Uterus (tissue), 4 donors: ENCODE measurements around the gene KRTAP1-3. TPM values are rescaled to one million over a fixed set of nuclear protein-coding genes. Genes with fewer than 3 reads are reported as not detected.
"Not testable (repeated sequence)": the region's sequence is repeated elsewhere in the genome, so short reads cannot be mapped to it uniquely, and the experiment has no call there.

Experiments
- DNase-seq, 2 donors: peaks; one replicate each; pipeline ENCODE4 v3.0.0-alpha.2; 2019 to 2020
- H3K27ac ChIP-seq, 2 donors: fragments of 200-600 bp; sonication (generic); 1 replicate in 1 of 2; 2 replicates in 1 of 2; pipeline ENCODE4 v1.5.1; 2016 to 2018
- H3K27me3 ChIP-seq, 2 donors: fragments of 200-600 bp; sonication (generic); one replicate each; pipeline ENCODE4 v1.5.1; 2018 to 2019; ENCODE audit warnings: control low read depth in 1 of 2
- H3K36me3 ChIP-seq, 2 donors: fragments of 200-600 bp; sonication (generic); one replicate each; pipeline ENCODE4 v1.5.1; 2019; ENCODE audit warnings: control low read depth in 1 of 2
- H3K4me1 ChIP-seq, 2 donors: fragments of 200-600 bp; sonication (generic); one replicate each; pipeline ENCODE4 v1.5.1; 2018 to 2019; ENCODE audit warnings: control low read depth in 1 of 2
- H3K4me3 ChIP-seq, 2 donors: fragments of 200-600 bp; sonication (generic); 1 replicate in 1 of 2; 2 replicates in 1 of 2; pipeline ENCODE4 v1.5.1; 2018 to 2019; ENCODE audit warnings: mild to moderate bottlenecking in 1 of 2
- H3K9me3 ChIP-seq, 2 donors: fragments of 200-600 bp; sonication (generic); one replicate each; pipeline ENCODE4 v1.5.1; 2019; ENCODE audit warnings: control low read depth in 1 of 2
- POLR2A ChIP-seq, 2 donors: fragments of 450-650 bp; IDR thresholded peaks; one replicate each; pipeline ENCODE4 v1.6.1; 2016; ENCODE audit warnings: antibody characterized with exemption in 2 of 2, mild to moderate bottlenecking in 1 of 2, moderate library complexity in 1 of 2
- intact Hi-C: fragments of 100-400 bp; cut with DNase I; formaldehyde crosslinking; loops from one replicate; pipeline ENCODE4 v1.15.1; 2023; ENCODE audit warnings: low total_unique reads
- total RNA-seq, 4 donors: library from RNA; depleted of rRNA in 3 of 4; stranded (reverse); fragments of >200 nt in 3 of 4; gene quantifications; one replicate each; pipeline versions ENCODE4 v1.1.0 to v1.2.4, GENCODE V29; 2014 to 2023
- TF ChIP-seq, protein P1 (sequence below), 4 experiments: fragments of 200-600 bp in 2 of 4; fragments of 450-650 bp in 2 of 4; sonication (generic) in 2 of 4; IDR thresholded peaks; one replicate each; pipeline ENCODE4 v1.5.1; 2016 to 2019; ENCODE audit warnings: antibody characterized with exemption in 4 of 4, mild to moderate bottlenecking in 2 of 4, moderate library complexity in 1 of 4
- donor health status: DM: yes; HTN: yes; CAD: no.

Gene KRTAP1-3
- total RNA-seq, 4 donors from 2014 or later = not detected

- Histone ChIP-seq H3K27me3 (no peaks in the 10 kb centered on the region), H3K9me3 (no peaks in the 10 kb centered on the region), H3K27ac (no peak overlapping the region), H3K4me3 (no peak overlapping the region), H3K36me3 (no peaks in the 10 kb centered on the region), H3K4me1 (no peaks in the 10 kb centered on the region)
- intact Hi-C loops = no loop called here
- no peak for DNase-seq
- TF ChIP-seq POLR2A (IDR thresholded peaks at IDR 0.05) = no peak
- TF ChIP-seq, protein P1, sequence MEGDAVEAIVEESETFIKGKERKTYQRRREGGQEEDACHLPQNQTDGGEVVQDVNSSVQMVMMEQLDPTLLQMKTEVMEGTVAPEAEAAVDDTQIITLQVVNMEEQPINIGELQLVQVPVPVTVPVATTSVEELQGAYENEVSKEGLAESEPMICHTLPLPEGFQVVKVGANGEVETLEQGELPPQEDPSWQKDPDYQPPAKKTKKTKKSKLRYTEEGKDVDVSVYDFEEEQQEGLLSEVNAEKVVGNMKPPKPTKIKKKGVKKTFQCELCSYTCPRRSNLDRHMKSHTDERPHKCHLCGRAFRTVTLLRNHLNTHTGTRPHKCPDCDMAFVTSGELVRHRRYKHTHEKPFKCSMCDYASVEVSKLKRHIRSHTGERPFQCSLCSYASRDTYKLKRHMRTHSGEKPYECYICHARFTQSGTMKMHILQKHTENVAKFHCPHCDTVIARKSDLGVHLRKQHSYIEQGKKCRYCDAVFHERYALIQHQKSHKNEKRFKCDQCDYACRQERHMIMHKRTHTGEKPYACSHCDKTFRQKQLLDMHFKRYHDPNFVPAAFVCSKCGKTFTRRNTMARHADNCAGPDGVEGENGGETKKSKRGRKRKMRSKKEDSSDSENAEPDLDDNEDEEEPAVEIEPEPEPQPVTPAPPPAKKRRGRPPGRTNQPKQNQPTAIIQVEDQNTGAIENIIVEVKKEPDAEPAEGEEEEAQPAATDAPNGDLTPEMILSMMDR (IDR thresholded peaks at IDR 0.05) = no peak
Measured at GRCh38 chr17:41004397-41004796, 30.3 kb downstream of the KRTAP1-3 start.

DNA sequence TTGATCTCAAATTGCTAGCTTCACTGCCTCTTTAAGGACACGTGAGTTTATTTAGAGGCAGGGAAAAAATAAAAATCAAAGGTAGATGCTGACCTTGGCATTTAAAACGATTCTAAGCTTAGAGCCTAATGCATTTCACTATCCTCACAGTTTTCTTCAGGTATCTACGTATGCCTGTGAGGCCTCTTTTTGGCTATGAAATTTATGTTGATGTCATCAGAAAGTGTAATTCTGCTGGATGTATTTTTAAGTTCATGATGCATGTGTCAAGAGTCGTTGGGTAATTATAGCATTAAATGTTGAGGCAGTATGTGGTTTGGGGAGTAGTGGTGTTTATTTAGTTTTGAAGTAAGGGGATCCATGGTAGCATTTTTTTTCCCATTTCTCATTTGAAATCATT lies 30.7 kb downstream of the KRTAP1-3 start:
- no peak for DNase-seq

GRCh38 chr17:41002814-41003213 lies 31.9 kb downstream of the KRTAP1-3 start:
- Histone ChIP-seq H3K4me3 (no peak overlapping the region), H3K27ac (no peak overlapping the region), H3K4me1 (no peaks in the 10 kb centered on the region), H3K36me3 (no peaks in the 10 kb centered on the region), H3K9me3 (no peaks in the 10 kb centered on the region), H3K27me3 (no peaks in the 10 kb centered on the region)
- TF ChIP-seq POLR2A (IDR thresholded peaks at IDR 0.05) = no peak
- TF ChIP-seq, protein P1 (IDR thresholded peaks at IDR 0.05) = no peak
- DNase-seq = no peak
- intact Hi-C loops = no loop called here

More for the DNA sequence above, 30.7 kb downstream of the KRTAP1-3 start:
- no peaks in the 10 kb centered on the region for H3K9me3 ChIP-seq
- no peak overlapping the region for H3K27ac ChIP-seq
- TF ChIP-seq, protein P1 (IDR thresholded peaks at IDR 0.05) = no peak
- no peak for TF ChIP-seq POLR2A (IDR thresholded peaks at IDR 0.05)
- no peak overlapping the region for H3K4me3 ChIP-seq
- intact Hi-C loops = no loop called here
- H3K36me3 ChIP-seq = no peaks in the 10 kb centered on the region
- no peaks in the 10 kb centered on the region for H3K27me3 ChIP-seq
- H3K4me1 ChIP-seq = no peaks in the 10 kb centered on the region

DNA sequence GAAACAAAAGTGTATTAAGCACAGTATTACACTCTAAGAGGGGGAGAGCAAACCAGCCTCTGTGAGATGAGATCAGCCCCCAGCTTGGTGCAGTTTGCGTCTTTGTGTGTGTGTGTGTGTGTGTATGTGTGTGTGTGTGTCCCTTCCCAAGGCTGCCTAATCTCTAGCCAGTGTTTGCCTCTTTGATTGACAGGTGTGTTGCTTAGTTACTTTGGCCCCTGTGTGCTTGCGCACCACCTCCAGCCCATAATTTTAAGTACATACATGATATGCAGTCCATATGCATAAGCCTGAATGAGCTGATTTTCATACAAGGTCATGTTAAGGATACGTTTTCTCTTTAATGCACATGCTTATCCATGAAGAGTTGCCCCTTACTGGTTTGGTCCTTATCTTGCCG lies 32.9 kb downstream of the KRTAP1-3 start:
- H3K4me1 ChIP-seq = no peaks in the 10 kb centered on the region
- intact Hi-C loops = no loop called here
- no peak for DNase-seq
- no peak overlapping the region for H3K27ac ChIP-seq
- H3K9me3 ChIP-seq = no peaks in the 10 kb centered on the region
- H3K27me3 ChIP-seq = no peaks in the 10 kb centered on the region
- TF ChIP-seq POLR2A (IDR thresholded peaks at IDR 0.05) = no peak
- TF ChIP-seq, protein P1 (IDR thresholded peaks at IDR 0.05) = no peak
- H3K4me3 ChIP-seq = no peak overlapping the region
- no peaks in the 10 kb centered on the region for H3K36me3 ChIP-seq

- H3K27ac ChIP-seq, DNase-seq, H3K4me3 ChIP-seq, intact Hi-C loops, H3K27me3 ChIP-seq, H3K4me1 ChIP-seq, H3K36me3 ChIP-seq, H3K9me3 ChIP-seq: not testable (repeated sequence)
Measured at GRCh38 chr17:40999563-40999962, 35.1 kb downstream of the KRTAP1-3 start, which contains the start of gene KRTAP3-2. KRTAP3-2 (minus strand) TSS chr17:40999906; CDS start chr17:40999853, 53 bp downstream.

DNA sequence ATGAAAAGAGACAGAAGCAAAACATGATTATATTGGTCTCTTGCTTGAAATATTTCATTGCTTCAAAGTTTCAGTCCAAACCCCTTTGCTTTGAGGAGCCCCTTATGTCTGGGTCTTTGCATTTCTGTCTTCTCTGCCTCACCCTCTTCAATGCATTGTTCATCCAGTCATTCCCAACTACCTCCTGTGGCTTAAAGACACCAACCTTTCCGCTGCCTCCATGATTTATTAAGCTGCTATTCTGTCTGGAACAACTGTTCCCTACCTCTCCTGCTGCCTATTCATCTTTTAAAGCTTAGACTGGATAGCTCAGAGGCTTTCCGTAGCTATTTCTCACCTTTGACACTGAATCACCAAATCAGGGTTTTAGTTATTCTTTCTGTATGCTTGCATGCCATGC lies 37.3 kb downstream of the KRTAP1-3 start:
- Histone ChIP-seq H3K27ac (no peak overlapping the region), H3K4me3 (no peak overlapping the region), H3K27me3 (no peaks in the 10 kb centered on the region), H3K4me1 (no peaks in the 10 kb centered on the region), H3K9me3 (no peaks in the 10 kb centered on the region), H3K36me3 (no peaks in the 10 kb centered on the region)
- DNase-seq = no peak
- intact Hi-C loops = no loop called here
- TF ChIP-seq, protein P1 (IDR thresholded peaks at IDR 0.05) = no peak
- TF ChIP-seq POLR2A (IDR thresholded peaks at IDR 0.05) = no peak
